ENCODE results near the gene GNG2.

GRCh38 chr14:51969852-51970540, 109.6 kb downstream of the GNG2 start:
- TF ChIP-seq CTCF (IDR thresholded peaks at IDR 0.05) (no peak), POLR2AphosphoS5 (IDR thresholded peaks at IDR 0.05) (no peak)

Data from transverse colon (tissue), 4 donors.